Liver (tissue), 9 donors: Measurements from ENCODE around the gene IFTAP. TPM values are rescaled to one million over a fixed set of nuclear protein-coding genes. Genes with fewer than 3 reads are reported as not detected.

Experiments
- DNase-seq: peaks from one replicate; pipeline ENCODE4 v3.0.0-alpha.2; 2017; ENCODE audit warnings: low spot score
- H3K27ac ChIP-seq, 2 donors: one replicate each; pipeline ENCODE4 v1.7.0; 2013; ENCODE audit warnings: inconsistent platforms in 2 of 2, low read length in 2 of 2, control low read depth in 1 of 2, low read depth in 1 of 2, mild to moderate bottlenecking in 1 of 2
- H3K27me3 ChIP-seq, 4 donors: one replicate each; pipeline versions ENCODE4 v1.6.1 to v1.7.0; 2013; ENCODE audit warnings: low read length in 3 of 4, inconsistent platforms in 1 of 4, mild to moderate bottlenecking in 1 of 4, moderate library complexity in 1 of 4; ENCODE audit not compliant: control insufficient read depth in 4 of 4, insufficient read depth in 4 of 4
- H3K36me3 ChIP-seq, 4 donors: one replicate each; pipeline versions ENCODE4 v1.6.1 to v1.7.0; 2013; ENCODE audit warnings: low read length in 3 of 4, mild to moderate bottlenecking in 3 of 4, low read depth in 1 of 4, moderate library complexity in 1 of 4; ENCODE audit not compliant: control insufficient read depth in 4 of 4, insufficient read depth in 3 of 4
- H3K4me1 ChIP-seq, 4 donors: one replicate each; pipeline versions ENCODE4 v1.6.1 to v1.7.0; 2013; ENCODE audit warnings: low read length in 3 of 4, mild to moderate bottlenecking in 3 of 4, moderate library complexity in 1 of 4; ENCODE audit not compliant: control insufficient read depth in 4 of 4, insufficient read depth in 4 of 4
- H3K4me3 ChIP-seq, 3 donors: one replicate each; pipeline versions ENCODE4 v1.6.1 to v1.7.0; 2013; ENCODE audit warnings: low read length in 3 of 3, control low read depth in 1 of 3, low read depth in 1 of 3, mild to moderate bottlenecking in 1 of 3
- H3K9ac ChIP-seq, 2 donors: one replicate each; pipeline ENCODE4 v1.7.0; 2013; ENCODE audit warnings: low read length in 2 of 2, mild to moderate bottlenecking in 2 of 2, moderate library complexity in 2 of 2, control low read depth in 1 of 2, low read depth in 1 of 2
- H3K9me3 ChIP-seq, 4 donors: one replicate each; pipeline versions ENCODE4 v1.6.1 to v1.7.0; 2013; ENCODE audit warnings: low read length in 3 of 4; ENCODE audit not compliant: control insufficient read depth in 4 of 4
- ATF3 ChIP-seq: IDR thresholded peaks from 2 replicates; pipeline ENCODE4 v1.6.1; 2016; ENCODE audit warnings: antibody characterized with exemption
- EGR1 ChIP-seq, 2 donors: IDR thresholded peaks; 2 replicates each; pipeline ENCODE4 v1.6.1; 2016 to 2018; ENCODE audit warnings: antibody characterized with exemption in 2 of 2, low read depth in 2 of 2
- FOXA1 ChIP-seq: IDR thresholded peaks from 2 replicates; pipeline ENCODE4 v1.6.1; 2016; ENCODE audit warnings: antibody characterized with exemption
- FOXA2 ChIP-seq: IDR thresholded peaks from 2 replicates; pipeline ENCODE4 v1.6.1; 2016; ENCODE audit warnings: antibody characterized with exemption
- GABPA ChIP-seq, 2 donors: IDR thresholded peaks in 1 of 2; conservative IDR thresholded peaks in 1 of 2; 2 replicates each; pipeline ENCODE4 v1.6.1; 2016; ENCODE audit warnings: antibody characterized with exemption in 2 of 2, mild to moderate bottlenecking in 1 of 2, moderate library complexity in 1 of 2
- HNF4A ChIP-seq, 2 donors: conservative IDR thresholded peaks; 2 replicates each; pipeline ENCODE4 v1.6.1; 2016; ENCODE audit warnings: antibody characterized with exemption in 2 of 2, mild to moderate bottlenecking in 2 of 2
- HNF4G ChIP-seq: IDR thresholded peaks from 2 replicates; pipeline ENCODE4 v1.6.1; 2016; ENCODE audit warnings: antibody characterized with exemption
- JUND ChIP-seq, 2 donors: IDR thresholded peaks; 2 replicates each; pipeline ENCODE4 v1.6.1; 2016; ENCODE audit warnings: antibody characterized with exemption in 2 of 2
- NR2F2 ChIP-seq: IDR thresholded peaks from 2 replicates; pipeline ENCODE4 v1.6.1; 2016; ENCODE audit warnings: antibody characterized with exemption
- RAD21 ChIP-seq, 2 donors: IDR thresholded peaks; 2 replicates each; pipeline ENCODE4 v1.6.1; 2016; ENCODE audit warnings: antibody characterized with exemption in 2 of 2, mild to moderate bottlenecking in 2 of 2
- RXRA ChIP-seq, 2 donors: IDR thresholded peaks; 2 replicates each; pipeline ENCODE4 v1.6.1; 2017 to 2018; ENCODE audit warnings: antibody characterized with exemption in 2 of 2, mild to moderate bottlenecking in 1 of 2
- SP1 ChIP-seq: IDR thresholded peaks from 2 replicates; pipeline ENCODE4 v1.6.1; 2018; ENCODE audit warnings: antibody characterized with exemption, mild to moderate bottlenecking
- TAF1 ChIP-seq: conservative IDR thresholded peaks from 2 replicates; pipeline ENCODE4 v1.6.1; 2016; ENCODE audit warnings: antibody characterized with exemption, mild to moderate bottlenecking
- YY1 ChIP-seq: IDR thresholded peaks from 2 replicates; pipeline ENCODE4 v1.6.1; 2016; ENCODE audit warnings: antibody characterized with exemption, mild to moderate bottlenecking
- WGBS: extraction: QIAGEN DNeasy Blood & Tissue Kit; methylation state at CpG from one replicate; pipeline ENCODE4 v1.1.7; 2013; 5-methylcytosine and 5-hydroxymethylcytosine counted together
- polyA plus RNA-seq, 2 donors: library from polyadenylated mRNA; stranded (reverse) in 1 of 2; unstranded in 1 of 2; fragments of 200-250 nt in 1 of 2; fragments of >200 nt in 1 of 2; fragmentation: Nextera tagmentation in 1 of 2; extraction: Ambion mirVana in 1 of 2; gene quantifications; one replicate each; pipeline versions ENCODE4 v1.2.1 to v1.2.3, GENCODE V29; 2013 to 2015
- total RNA-seq, 2 donors: library from RNA; depleted of rRNA; stranded (reverse); fragments of >200 nt; gene quantifications; one replicate each; pipeline ENCODE4 v1.2.3, GENCODE V29; 2014
- TF ChIP-seq, protein P1 (sequence below): IDR thresholded peaks from 2 replicates; pipeline ENCODE4 v1.6.1; 2016; ENCODE audit warnings: antibody characterized with exemption
- TF ChIP-seq, protein P2 (sequence below): IDR thresholded peaks from 2 replicates; pipeline ENCODE4 v1.6.1; 2016; ENCODE audit warnings: antibody characterized with exemption
- TF ChIP-seq, protein P3 (sequence below): IDR thresholded peaks from 2 replicates; pipeline ENCODE4 v1.6.1; 2016; ENCODE audit warnings: antibody characterized with exemption, mild to moderate bottlenecking
- TF ChIP-seq, protein P4 (sequence below): fragments of 150-350 bp; IDR thresholded peaks from 2 replicates; pipeline ENCODE4 v1.5.1; 2017; ENCODE audit warnings: improper control_type of control experiment, low read depth, low read length; ENCODE audit not compliant: missing input control
- donor health status: healthy.
- donor health status: healthy.
- donor health status: healthy.
- donor health status: healthy.
- donor health status: healthy.

IFTAP gene
- total and polyA plus RNA-seq, 4 donors = 9.5 to 10.2 (median 9.7) TPM

- Histone ChIP-seq H3K9me3 (no peaks in the 10 kb centered on the region), H3K27me3 (no peaks in the 10 kb centered on the region), H3K36me3 (no peaks in the 10 kb centered on the region), H3K4me1 (no peaks in the 10 kb centered on the region), H3K4me3 (no peak overlapping the region), H3K27ac (no peak overlapping the region), H3K9ac (no peak overlapping the region)
- no peak for DNase-seq
- WGBS = 76% methylated on average over 3 of the region's 3 CpGs
- TF ChIP-seq HNF4G = no peak
- no peak for TF ChIP-seq JUND (IDR thresholded peaks at IDR 0.05)
- no peak for TF ChIP-seq YY1
- no peak for TF ChIP-seq HNF4A (conservative IDR thresholded peaks at IDR 0.05)
- TF ChIP-seq RXRA (IDR thresholded peaks at IDR 0.05) = no peak
- no peak for TF ChIP-seq TAF1
- TF ChIP-seq, protein P1, sequence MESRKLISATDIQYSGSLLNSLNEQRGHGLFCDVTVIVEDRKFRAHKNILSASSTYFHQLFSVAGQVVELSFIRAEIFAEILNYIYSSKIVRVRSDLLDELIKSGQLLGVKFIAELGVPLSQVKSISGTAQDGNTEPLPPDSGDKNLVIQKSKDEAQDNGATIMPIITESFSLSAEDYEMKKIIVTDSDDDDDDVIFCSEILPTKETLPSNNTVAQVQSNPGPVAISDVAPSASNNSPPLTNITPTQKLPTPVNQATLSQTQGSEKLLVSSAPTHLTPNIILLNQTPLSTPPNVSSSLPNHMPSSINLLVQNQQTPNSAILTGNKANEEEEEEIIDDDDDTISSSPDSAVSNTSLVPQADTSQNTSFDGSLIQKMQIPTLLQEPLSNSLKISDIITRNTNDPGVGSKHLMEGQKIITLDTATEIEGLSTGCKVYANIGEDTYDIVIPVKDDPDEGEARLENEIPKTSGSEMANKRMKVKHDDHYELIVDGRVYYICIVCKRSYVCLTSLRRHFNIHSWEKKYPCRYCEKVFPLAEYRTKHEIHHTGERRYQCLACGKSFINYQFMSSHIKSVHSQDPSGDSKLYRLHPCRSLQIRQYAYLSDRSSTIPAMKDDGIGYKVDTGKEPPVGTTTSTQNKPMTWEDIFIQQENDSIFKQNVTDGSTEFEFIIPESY = no peak
- TF ChIP-seq, protein P2, sequence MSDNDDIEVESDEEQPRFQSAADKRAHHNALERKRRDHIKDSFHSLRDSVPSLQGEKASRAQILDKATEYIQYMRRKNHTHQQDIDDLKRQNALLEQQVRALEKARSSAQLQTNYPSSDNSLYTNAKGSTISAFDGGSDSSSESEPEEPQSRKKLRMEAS = no peak
- TF ChIP-seq SP1 = no peak
- no peak for TF ChIP-seq EGR1 (IDR thresholded peaks at IDR 0.05; ENCODE audit: low read depth in 2 of 2)
- TF ChIP-seq FOXA2 = no peak
- TF ChIP-seq RAD21 (IDR thresholded peaks at IDR 0.05) = no peak
- no peak for TF ChIP-seq ATF3
- TF ChIP-seq, protein P3, sequence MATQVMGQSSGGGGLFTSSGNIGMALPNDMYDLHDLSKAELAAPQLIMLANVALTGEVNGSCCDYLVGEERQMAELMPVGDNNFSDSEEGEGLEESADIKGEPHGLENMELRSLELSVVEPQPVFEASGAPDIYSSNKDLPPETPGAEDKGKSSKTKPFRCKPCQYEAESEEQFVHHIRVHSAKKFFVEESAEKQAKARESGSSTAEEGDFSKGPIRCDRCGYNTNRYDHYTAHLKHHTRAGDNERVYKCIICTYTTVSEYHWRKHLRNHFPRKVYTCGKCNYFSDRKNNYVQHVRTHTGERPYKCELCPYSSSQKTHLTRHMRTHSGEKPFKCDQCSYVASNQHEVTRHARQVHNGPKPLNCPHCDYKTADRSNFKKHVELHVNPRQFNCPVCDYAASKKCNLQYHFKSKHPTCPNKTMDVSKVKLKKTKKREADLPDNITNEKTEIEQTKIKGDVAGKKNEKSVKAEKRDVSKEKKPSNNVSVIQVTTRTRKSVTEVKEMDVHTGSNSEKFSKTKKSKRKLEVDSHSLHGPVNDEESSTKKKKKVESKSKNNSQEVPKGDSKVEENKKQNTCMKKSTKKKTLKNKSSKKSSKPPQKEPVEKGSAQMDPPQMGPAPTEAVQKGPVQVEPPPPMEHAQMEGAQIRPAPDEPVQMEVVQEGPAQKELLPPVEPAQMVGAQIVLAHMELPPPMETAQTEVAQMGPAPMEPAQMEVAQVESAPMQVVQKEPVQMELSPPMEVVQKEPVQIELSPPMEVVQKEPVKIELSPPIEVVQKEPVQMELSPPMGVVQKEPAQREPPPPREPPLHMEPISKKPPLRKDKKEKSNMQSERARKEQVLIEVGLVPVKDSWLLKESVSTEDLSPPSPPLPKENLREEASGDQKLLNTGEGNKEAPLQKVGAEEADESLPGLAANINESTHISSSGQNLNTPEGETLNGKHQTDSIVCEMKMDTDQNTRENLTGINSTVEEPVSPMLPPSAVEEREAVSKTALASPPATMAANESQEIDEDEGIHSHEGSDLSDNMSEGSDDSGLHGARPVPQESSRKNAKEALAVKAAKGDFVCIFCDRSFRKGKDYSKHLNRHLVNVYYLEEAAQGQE = no peak
- TF ChIP-seq FOXA1 = no peak
- TF ChIP-seq, protein P4, sequence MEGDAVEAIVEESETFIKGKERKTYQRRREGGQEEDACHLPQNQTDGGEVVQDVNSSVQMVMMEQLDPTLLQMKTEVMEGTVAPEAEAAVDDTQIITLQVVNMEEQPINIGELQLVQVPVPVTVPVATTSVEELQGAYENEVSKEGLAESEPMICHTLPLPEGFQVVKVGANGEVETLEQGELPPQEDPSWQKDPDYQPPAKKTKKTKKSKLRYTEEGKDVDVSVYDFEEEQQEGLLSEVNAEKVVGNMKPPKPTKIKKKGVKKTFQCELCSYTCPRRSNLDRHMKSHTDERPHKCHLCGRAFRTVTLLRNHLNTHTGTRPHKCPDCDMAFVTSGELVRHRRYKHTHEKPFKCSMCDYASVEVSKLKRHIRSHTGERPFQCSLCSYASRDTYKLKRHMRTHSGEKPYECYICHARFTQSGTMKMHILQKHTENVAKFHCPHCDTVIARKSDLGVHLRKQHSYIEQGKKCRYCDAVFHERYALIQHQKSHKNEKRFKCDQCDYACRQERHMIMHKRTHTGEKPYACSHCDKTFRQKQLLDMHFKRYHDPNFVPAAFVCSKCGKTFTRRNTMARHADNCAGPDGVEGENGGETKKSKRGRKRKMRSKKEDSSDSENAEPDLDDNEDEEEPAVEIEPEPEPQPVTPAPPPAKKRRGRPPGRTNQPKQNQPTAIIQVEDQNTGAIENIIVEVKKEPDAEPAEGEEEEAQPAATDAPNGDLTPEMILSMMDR = no peak
- no peak for TF ChIP-seq GABPA (IDR thresholded peaks at IDR 0.05 in 1 of 2, conservative IDR thresholded peaks at IDR 0.05 in 1 of 2)
- TF ChIP-seq NR2F2 = no peak
Observed at GRCh38 chr11:36618363-36619047, 24.2 kb downstream of the IFTAP start.
